ENCODE measurements around the gene TAF11. TPM values are rescaled to one million over a fixed set of nuclear protein-coding genes. Genes with fewer than 3 reads are reported as not detected.
"Not testable (repeated sequence)": the region's sequence is repeated elsewhere in the genome, so short reads cannot be mapped to it uniquely, and the experiment has no call there.

TAF11 gene, protein sequence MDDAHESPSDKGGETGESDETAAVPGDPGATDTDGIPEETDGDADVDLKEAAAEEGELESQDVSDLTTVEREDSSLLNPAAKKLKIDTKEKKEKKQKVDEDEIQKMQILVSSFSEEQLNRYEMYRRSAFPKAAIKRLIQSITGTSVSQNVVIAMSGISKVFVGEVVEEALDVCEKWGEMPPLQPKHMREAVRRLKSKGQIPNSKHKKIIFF
- total RNA-seq: 24.2 TPM
- 36.4 TPM for polyA plus RNA-seq

DNA sequence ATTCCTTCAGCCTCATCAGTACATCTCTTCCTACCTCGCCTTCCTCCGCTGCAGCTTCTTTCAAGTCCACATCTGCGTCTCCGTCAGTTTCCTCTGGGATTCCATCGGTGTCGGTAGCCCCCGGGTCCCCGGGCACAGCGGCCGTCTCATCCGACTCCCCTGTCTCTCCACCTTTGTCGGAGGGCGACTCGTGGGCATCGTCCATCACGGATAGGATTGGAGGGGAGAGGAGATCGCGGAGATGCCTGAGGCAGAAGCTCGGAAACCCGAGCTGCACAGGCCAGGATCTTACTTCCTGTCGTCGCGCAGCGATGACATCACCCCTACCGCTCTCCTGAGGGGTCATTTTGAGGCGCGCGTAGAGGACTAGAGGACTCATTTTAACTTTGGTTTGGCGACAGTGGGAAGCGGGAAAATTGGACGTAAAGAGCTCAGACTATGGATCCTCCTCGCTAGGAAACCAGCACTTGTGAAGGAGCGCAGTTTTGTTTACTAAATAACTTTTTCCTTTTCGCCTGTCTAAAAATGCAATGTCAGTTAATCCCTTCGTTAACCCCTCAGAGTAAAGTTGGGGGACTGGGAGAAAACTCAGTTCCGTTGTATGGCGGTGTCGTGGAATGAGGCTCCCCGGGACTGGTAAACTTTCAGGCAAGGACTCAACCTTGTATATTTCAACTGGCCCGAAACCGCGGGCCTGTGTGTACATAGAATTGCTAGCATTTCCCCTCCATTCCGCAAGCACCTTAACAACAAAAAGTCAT is at the start of gene TAF11:
Gene TAF11, minus strand, starts transcription at position 290 of the 761 bp plus-strand sequence. Its CDS starts 85 bp downstream, at position 205.
- H3K4me1 ChIP-seq (ENCODE audit: insufficient read depth): no peaks in the 10 kb centered on the region
- under 1% methylated on average over 43 of the region's 43 CpGs for WGBS

DNA sequence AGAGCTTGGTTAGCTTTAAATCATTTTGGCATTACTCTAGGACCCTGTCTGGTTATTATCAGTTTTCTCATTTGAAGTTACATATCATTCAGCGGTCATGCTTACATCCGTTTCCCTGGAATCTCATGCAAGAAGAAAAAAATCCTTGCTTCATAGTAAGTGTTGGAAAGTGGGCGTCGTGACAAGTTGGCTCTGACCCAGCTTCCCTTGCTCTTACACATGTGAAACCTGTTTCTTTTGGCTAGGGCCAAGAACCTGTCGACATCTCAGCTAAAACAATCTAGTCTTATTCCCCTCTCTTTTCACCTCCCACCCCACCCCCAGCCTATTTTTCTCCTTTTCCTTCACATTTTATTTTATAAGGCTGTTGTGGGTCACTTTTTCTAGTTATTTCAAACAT is 46.7 kb upstream of the TAF11 start:
- 31% methylated on average over 5 of the region's 5 CpGs for WGBS
- Histone ChIP-seq H3K4me1 (ENCODE audit: insufficient read depth) (no peaks in the 10 kb centered on the region), H3K36me3 (ENCODE audit: insufficient read depth) (no peaks in the 10 kb centered on the region), H3K27ac (ENCODE audit: low read depth) (no peak overlapping the region), H3K4me3 (ENCODE audit: low read depth, low read length) (no peak overlapping the region)
- peak; percentile 52 for DNase-seq (ENCODE audit: extremely low spot score)

More for the DNA sequence above, at the start of gene TAF11:
- H3K36me3 ChIP-seq (ENCODE audit: insufficient read depth): no peaks in the 10 kb centered on the region
- peak within 1 kb of the TSS; percentile 84 for H3K27ac ChIP-seq (ENCODE audit: low read depth)
- DNase-seq (ENCODE audit: extremely low spot score): peak; percentile 92
- H3K4me3 ChIP-seq (ENCODE audit: low read depth, low read length): peak within 1 kb of the TSS; percentile 100

DNA sequence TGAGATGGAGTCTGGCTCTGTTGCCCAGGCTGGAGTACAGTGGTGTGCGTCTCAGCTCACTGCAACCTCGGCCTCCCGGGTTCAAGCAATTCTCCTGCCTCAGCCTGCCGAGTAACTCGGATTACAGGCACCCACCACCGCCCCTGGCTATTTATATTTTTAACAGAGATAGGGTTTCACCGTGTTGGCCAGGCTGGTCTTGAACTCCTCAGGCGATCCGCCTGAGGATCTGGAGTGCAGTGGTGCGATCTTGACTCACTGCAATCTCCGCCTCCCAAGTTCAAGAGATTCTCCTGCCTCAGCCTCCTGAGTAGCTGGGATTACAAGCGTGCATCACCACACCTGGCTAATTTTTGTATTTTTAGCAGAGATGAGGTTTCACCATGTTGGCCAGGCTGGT is 44.4 kb upstream of the TAF11 start:
- not testable (repeated sequence) for H3K36me3 ChIP-seq (ENCODE audit: insufficient read depth); H3K4me1 ChIP-seq (ENCODE audit: insufficient read depth); H3K27ac ChIP-seq (ENCODE audit: low read depth); DNase-seq (ENCODE audit: extremely low spot score); H3K4me3 ChIP-seq (ENCODE audit: low read depth, low read length)
- WGBS: 97% methylated on average over 12 of the region's 12 CpGs

- Histone ChIP-seq H3K4me3 (ENCODE audit: low read depth, low read length) (no peak overlapping the region), H3K36me3 (ENCODE audit: insufficient read depth) (no peaks in the 10 kb centered on the region), H3K27ac (ENCODE audit: low read depth) (no peak overlapping the region), H3K4me1 (ENCODE audit: insufficient read depth) (no peaks in the 10 kb centered on the region)
- WGBS: 66% methylated on average over 3 of the region's 3 CpGs
- DNase-seq (ENCODE audit: extremely low spot score): no peak
Observed at GRCh38 chr6:34930221-34930620, 42.4 kb upstream of the TAF11 start.

GRCh38 chr6:34929241-34929978 is 41.6 kb upstream of the TAF11 start:
- WGBS: 86% methylated on average over 4 of the region's 4 CpGs
- Histone ChIP-seq H3K4me1 (ENCODE audit: insufficient read depth) (no peaks in the 10 kb centered on the region), H3K4me3 (ENCODE audit: low read depth, low read length) (no peak overlapping the region), H3K36me3 (ENCODE audit: insufficient read depth) (no peaks in the 10 kb centered on the region), H3K27ac (ENCODE audit: low read depth) (no peak overlapping the region)
- no peak for DNase-seq (ENCODE audit: extremely low spot score)

GRCh38 chr6:34928695-34929094 is 40.9 kb upstream of the TAF11 start:
- H3K4me1 ChIP-seq (ENCODE audit: insufficient read depth): no peaks in the 10 kb centered on the region
- H3K27ac ChIP-seq (ENCODE audit: low read depth): no peak overlapping the region
- 96% methylated on average over 1 of the region's 1 CpG for WGBS
- no peaks in the 10 kb centered on the region for H3K36me3 ChIP-seq (ENCODE audit: insufficient read depth)
- no peak overlapping the region for H3K4me3 ChIP-seq (ENCODE audit: low read depth, low read length)
- no peak for DNase-seq (ENCODE audit: extremely low spot score)

DNA sequence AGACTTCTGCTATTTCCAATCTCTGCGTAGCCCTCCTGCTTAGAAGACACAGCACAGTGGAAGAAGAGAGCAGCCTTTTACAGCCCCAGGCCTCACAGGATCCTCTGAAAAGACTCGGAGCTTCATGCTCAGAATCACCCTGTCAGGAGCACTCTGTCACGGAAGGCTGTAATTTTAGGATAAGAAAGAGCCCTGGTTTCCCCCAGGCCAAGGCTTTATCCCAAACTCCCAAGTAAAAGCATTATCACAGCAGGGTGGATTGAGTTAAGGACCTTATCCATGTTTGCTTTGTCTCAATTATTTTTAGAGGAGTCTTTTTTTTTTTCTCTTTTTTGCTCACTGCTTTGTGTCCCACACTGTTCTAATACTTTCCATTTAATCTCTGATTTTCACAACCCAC is 40.4 kb upstream of the TAF11 start:
- 80% methylated on average over 3 of the region's 3 CpGs for WGBS
- H3K4me3 ChIP-seq (ENCODE audit: low read depth, low read length): no peak overlapping the region

GRCh38 chr6:34926655-34927054 is 38.8 kb upstream of the TAF11 start:
- Histone ChIP-seq H3K27ac (ENCODE audit: low read depth) (no peak overlapping the region), H3K36me3 (ENCODE audit: insufficient read depth) (no peaks in the 10 kb centered on the region), H3K4me1 (ENCODE audit: insufficient read depth) (no peaks in the 10 kb centered on the region), H3K4me3 (ENCODE audit: low read depth, low read length) (no peak overlapping the region)
- no peak for DNase-seq (ENCODE audit: extremely low spot score)

More for the DNA sequence above, 40.4 kb upstream of the TAF11 start:
- H3K27ac ChIP-seq (ENCODE audit: low read depth): no peak overlapping the region
- no peaks in the 10 kb centered on the region for H3K36me3 ChIP-seq (ENCODE audit: insufficient read depth)
- H3K4me1 ChIP-seq (ENCODE audit: insufficient read depth): no peaks in the 10 kb centered on the region
- no peak for DNase-seq (ENCODE audit: extremely low spot score)

DNA sequence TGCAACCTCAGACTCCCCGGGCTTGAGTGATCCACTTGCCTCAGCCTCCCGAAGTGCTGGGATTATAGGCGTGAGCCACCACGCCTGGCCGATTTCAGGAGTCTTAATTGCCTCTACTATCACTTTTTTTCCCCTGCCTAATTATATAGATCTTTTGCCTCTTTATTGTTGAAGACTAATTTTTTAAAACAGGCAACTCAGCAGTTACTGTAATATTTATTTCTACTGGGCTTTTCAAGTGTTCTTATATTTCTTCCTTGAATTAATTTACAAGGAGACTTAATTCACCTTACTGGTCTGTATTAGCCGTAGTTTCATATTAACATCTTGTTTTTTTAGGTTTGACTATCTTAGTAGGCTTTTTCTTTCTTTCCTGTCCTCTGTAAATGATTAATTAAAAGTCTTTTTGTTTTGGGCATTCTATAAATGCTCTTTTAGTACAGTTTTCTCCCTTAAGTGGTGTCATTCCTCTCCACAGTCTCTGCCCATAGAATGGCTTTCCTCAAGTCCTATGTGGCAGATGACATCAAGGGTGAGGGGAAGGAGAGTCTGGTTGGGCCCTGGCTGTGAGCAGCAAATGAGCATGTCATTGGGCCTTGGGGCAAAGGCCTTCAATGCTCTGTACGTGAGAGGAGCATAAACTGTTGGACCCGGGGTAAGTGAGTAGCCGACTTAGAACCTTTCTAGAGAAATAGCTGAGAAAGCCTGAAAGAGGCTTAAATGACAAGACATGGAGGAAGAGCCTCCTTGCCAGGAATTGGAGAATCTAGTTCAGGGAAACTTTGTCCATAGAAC is 37.2 kb upstream of the TAF11 start:
- H3K4me3 ChIP-seq (ENCODE audit: low read depth, low read length): no peak overlapping the region
- H3K36me3 ChIP-seq (ENCODE audit: insufficient read depth): no peaks in the 10 kb centered on the region
- DNase-seq (ENCODE audit: extremely low spot score): no peak
- no peak overlapping the region for H3K27ac ChIP-seq (ENCODE audit: low read depth)
- no peaks in the 10 kb centered on the region for H3K4me1 ChIP-seq (ENCODE audit: insufficient read depth)
- WGBS: 92% methylated on average over 9 of the region's 9 CpGs

DNA sequence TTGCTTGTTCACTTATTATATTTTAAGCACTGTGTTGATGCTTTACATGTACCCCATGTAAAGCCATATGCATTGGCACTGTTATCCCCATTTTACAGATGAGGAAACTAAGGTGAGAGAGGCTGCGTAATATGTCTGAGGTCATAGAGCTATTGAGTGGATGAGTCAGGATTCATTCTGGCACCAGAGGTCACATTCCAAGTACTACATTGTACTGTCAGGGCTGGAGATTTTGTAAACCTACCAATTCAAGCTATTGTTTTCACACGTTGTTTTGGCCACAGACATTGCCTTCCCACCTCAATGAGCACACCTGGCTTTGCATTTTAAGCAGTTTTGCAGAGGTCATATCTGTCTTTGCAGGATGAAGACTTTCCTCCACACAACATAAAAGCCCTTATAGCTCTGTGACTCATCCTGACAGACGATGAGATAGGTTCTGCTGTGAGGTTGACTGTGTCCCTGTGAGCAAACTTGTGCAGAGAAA is 34.4 kb upstream of the TAF11 start:
- DNase-seq (ENCODE audit: extremely low spot score): no peak
- no peaks in the 10 kb centered on the region for H3K36me3 ChIP-seq (ENCODE audit: insufficient read depth)
- no peak overlapping the region for H3K27ac ChIP-seq (ENCODE audit: low read depth)
- H3K4me1 ChIP-seq (ENCODE audit: insufficient read depth): no peaks in the 10 kb centered on the region
- 77% methylated on average over 3 of the region's 3 CpGs for WGBS
- no peak overlapping the region for H3K4me3 ChIP-seq (ENCODE audit: low read depth, low read length)

GRCh38 chr6:34920097-34920496 is 32.3 kb upstream of the TAF11 start:
- H3K27ac ChIP-seq (ENCODE audit: low read depth): no peak overlapping the region
- H3K4me3 ChIP-seq (ENCODE audit: low read depth, low read length): no peak overlapping the region
- no peak for DNase-seq (ENCODE audit: extremely low spot score)
- H3K36me3 ChIP-seq (ENCODE audit: insufficient read depth): no peaks in the 10 kb centered on the region
- H3K4me1 ChIP-seq (ENCODE audit: insufficient read depth): no peaks in the 10 kb centered on the region
- WGBS: 85% methylated on average over 4 of the region's 4 CpGs

GRCh38 chr6:34919651-34920050 is 31.8 kb upstream of the TAF11 start:
- no peak for DNase-seq (ENCODE audit: extremely low spot score)
- H3K4me3 ChIP-seq (ENCODE audit: low read depth, low read length): no peak overlapping the region
- H3K36me3 ChIP-seq (ENCODE audit: insufficient read depth): no peaks in the 10 kb centered on the region
- no peak overlapping the region for H3K27ac ChIP-seq (ENCODE audit: low read depth)
- no peaks in the 10 kb centered on the region for H3K4me1 ChIP-seq (ENCODE audit: insufficient read depth)
- 97% methylated on average over 1 of the region's 1 CpG for WGBS

DNA sequence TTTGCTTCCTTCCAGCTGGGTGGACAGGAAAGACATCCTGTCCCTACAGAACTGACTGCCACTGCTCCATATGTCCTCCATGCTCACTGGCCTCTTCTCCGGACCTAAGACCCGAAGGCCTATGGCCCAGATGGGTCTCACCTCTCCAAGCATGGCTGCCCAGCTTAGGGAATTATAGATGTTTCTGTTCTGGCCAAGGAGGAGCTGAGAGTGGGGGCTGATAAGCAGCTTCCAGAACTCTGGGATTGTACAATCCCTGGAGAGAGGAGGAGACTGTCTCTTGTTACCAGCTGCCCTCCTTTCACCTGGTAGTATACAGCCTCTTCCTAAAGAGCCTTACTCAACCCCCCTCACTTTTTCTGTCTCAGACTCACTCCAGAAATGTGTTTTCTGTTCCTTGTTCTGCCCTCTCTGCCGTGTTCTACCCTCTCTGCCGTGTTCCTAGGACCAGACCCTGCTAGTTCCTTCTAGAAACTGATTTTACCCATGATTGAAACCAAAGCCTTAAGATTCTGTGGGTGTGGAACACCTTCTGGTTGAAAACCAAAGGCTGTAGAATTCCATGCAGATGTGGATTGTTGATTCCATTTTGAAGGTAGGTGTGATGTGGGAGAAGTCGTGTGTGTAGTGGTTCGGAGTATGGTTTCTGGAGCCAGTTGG is 29.9 kb upstream of the TAF11 start:
- H3K4me1 ChIP-seq (ENCODE audit: insufficient read depth): no peaks in the 10 kb centered on the region
- WGBS: 91% methylated on average over 6 of the region's 6 CpGs
- H3K4me3 ChIP-seq (ENCODE audit: low read depth, low read length): no peak overlapping the region
- no peak overlapping the region for H3K27ac ChIP-seq (ENCODE audit: low read depth)
- no peak for DNase-seq (ENCODE audit: extremely low spot score)
- no peaks in the 10 kb centered on the region for H3K36me3 ChIP-seq (ENCODE audit: insufficient read depth)

All from urinary bladder (tissue), 4 donors.